GM12864 (cell line): ENCODE results near the gene CRTC1.

Experiments used
- DNase-seq: peaks from one replicate; pipeline ENCODE4 v3.0.0-alpha.2; 2011; ENCODE audit warnings: low read depth
- H3K4me3 ChIP-seq: 2 replicates; pipeline ENCODE4 v1.5.1; 2011; ENCODE audit warnings: mild to moderate bottlenecking, low read depth, low read length, control low read depth
- CTCF ChIP-seq: IDR thresholded peaks from 2 replicates; pipeline ENCODE4 v1.5.1; 2011; ENCODE audit warnings: low read depth, mild to moderate bottlenecking, moderate library complexity, low read length, control low read depth, inconsistent platforms; ENCODE audit errors: missing control alignments

The CRTC1 gene

DNA sequence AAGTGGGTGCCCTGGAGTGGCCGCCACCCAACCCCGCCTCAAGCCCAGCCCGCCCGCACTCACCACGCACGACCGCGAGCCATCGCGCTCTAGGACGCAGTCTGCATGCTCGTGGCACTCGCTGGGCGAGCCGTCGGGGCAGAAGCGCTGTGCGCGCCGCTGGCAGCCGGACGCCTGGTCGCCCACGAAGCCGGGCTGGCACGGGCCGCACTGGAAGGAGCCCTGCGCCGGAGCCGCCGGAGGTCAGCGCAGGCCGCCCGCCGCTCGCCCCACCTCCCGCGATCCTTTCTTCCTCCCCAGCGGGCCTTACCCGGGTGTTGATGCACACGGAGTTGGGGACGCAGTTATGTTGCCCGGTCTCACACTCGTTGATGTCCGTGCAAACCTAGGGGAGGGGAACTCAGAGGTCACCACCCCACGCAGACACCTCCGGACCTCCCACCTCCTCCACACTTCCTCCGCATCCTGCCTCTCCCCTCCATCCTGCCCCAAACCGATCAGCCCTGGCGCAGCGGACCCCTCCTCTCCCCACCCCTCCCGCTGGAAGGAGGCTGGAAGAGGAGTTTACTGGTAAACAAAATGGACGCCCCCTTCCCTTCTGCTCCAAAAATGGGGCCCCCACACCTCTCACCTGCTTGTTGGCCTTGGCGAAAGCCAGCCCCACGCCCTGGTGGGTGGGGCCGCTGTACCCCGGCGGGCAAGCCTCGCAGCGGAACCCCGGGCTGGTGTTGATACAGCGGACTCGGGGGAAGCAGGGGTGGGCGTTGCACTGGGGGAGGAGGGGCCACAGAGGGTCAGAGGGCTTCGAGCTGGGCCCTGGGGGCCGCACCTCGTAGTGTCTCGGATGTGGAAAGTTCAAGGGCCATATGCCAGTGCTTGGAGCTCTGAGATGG, 105.3 kb downstream of the CRTC1 start:
- no peak for DNase-seq
- H3K4me3 ChIP-seq: no peak overlapping the region
- TF ChIP-seq CTCF: no peak

DNA sequence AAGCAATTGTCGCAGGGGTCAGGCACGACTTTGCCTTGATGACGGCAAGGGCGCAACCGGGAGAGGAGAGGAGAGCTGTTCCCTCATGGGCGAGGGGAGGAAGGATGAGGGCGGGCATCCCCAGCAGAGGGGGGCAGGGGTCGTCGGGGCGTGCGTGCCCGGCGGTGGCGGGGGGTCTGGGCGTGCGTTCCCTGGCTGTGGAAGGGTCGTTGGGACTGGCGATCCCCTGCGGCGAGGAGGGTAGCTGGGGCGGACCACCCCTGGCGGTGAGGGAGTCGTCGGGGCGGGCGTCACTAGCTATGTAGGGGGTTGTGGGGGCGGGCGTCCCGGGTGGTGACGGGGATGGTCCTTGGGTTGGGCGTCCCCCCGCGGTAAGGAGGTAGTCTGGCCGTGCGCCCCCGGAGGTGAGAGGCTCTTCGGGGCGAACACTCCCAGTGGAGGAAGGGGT, 106.0 kb downstream of the CRTC1 start:
- no peak for TF ChIP-seq CTCF
- DNase-seq: no peak
- no peak overlapping the region for H3K4me3 ChIP-seq

GRCh38 chr19:18789883-18790565, 106.5 kb downstream of the CRTC1 start:
- no peak for TF ChIP-seq CTCF
- DNase-seq: no peak
- H3K4me3 ChIP-seq: no peak overlapping the region

- no peak for DNase-seq
- no peak within 1 kb of the TSS for H3K4me3 ChIP-seq
- TF ChIP-seq CTCF: no peak
Measured at GRCh38 chr19:18790566-18791314, 107.3 kb downstream of the CRTC1 start, which contains the start of gene COMP. Gene COMP, minus strand, starts transcription at chr19:18791305. Its CDS starts 36 bp downstream, at chr19:18791269.

- DNase-seq: no peak
- TF ChIP-seq CTCF: no peak
- no peak overlapping the region for H3K4me3 ChIP-seq
Measured at GRCh38 chr19:18791315-18791678, 107.8 kb downstream of the CRTC1 start.

- no peak overlapping the region for H3K4me3 ChIP-seq
- no peak for TF ChIP-seq CTCF
- no peak for DNase-seq
Measured at GRCh38 chr19:18792661-18793060, 109.2 kb downstream of the CRTC1 start.
